Sciatic nerve (tissue), 2 donors: ENCODE measurements around the gene NAA16. TPM values are rescaled to one million over a fixed set of nuclear protein-coding genes. Genes with fewer than 3 reads are reported as not detected.
"Not testable (repeated sequence)": the region's sequence is repeated elsewhere in the genome, so short reads cannot be mapped to it uniquely, and the experiment has no call there.

ENCODE experiments used
- ATAC-seq: fragments of 200-7000 bp; cut with Tn5 transposase; one replicate; pipeline ENCODE4 v1.9.1; 2020; ENCODE audit warnings: mild to moderate bottlenecking, moderate library complexity
- DNase-seq: peaks from one replicate; pipeline ENCODE4 v3.0.0-alpha.2; 2020; ENCODE audit warnings: low spot score
- intact Hi-C: fragments of 100-400 bp; cut with DNase I; formaldehyde crosslinking; loops from one replicate; pipeline ENCODE4 v1.14.2; 2022
- total RNA-seq: library from RNA; stranded (reverse); fragmentation: NEBNext Ultra II Directional; extraction: Animal tissue kit (Norgen Biotek cat#: 25700); gene quantifications from one replicate; pipeline ENCODE4 v1.2.1, GENCODE V29; 2021
- donor health status: DM: no; HTN: no; CAD: no.
- donor health status: DM: no; HTN: no; CAD: no.

The NAA16 gene
- total RNA-seq, 1 donor from 2014 or later = 29.7 TPM

DNA sequence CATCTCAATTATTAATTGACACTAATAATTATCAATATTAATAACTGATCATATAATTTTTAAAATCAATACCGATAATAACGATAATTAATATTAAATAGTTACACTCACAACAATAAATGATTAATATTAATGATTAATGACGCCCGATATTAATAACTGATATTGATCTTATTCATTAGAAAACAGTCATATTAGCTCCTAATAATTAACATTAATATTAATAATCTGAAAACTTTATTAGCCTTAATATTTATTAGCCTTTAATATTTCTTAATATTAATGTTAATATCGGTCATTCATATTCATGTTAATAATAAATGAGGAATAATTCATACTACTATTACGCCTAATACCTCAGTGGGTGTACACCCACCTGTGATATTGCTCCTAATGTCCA is 113.6 kb downstream of the NAA16 start:
- ATAC-seq, intact Hi-C loops, DNase-seq: not testable (repeated sequence)

DNA sequence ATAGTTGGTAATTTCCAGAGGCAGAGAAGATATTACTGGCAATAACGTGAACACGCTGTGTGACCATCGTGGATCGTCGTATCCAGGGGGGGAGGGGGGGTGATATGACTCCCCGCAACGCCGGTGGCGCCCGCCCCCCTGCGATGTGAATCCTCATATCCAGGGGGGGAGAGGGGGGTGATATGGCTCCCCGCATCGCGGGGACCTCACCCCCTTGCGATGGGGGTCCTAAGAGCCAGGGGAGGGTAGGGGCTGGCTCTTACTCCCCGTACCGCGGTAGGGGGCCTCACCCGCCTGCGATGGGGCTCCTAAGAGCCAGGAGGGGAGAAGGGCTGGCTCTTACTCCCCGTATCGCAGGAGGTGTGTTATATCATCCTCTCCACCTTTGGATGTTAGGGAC is 115.0 kb downstream of the NAA16 start:
- intact Hi-C loops = no loop called here
- DNase-seq = no peak
- no peak for ATAC-seq

Other genes with a start within 250 kb of the NAA16 start
- gene WBP4, start 249.8 kb upstream of the NAA16 start, total RNA-seq = 17.1 TPM
- gene KBTBD6, start 178.5 kb upstream of the NAA16 start, total RNA-seq = 9.8 TPM
- 8.5 TPM for gene KBTBD7, start 116.7 kb upstream of the NAA16 start, total RNA-seq
- 12.2 TPM for gene MTRF1, start 47.7 kb upstream of the NAA16 start, total RNA-seq
- 138 TPM for gene RGCC, start 146.3 kb downstream of the NAA16 start, total RNA-seq